Keratinocyte (primary cell): ENCODE data around the gene GRM4. TPM values are rescaled to one million over a fixed set of nuclear protein-coding genes. Genes with fewer than 3 reads are reported as not detected.

Experiments used
- DNase-seq: peaks from one replicate; pipeline ENCODE4 v3.0.0-alpha.2; 2011; ENCODE audit warnings: low read depth, missing footprints, low spot score
- FAIRE-seq: peaks from 2 replicates; lab custom pipeline; 2011; peaks lifted over from hg19 to GRCh38; lab: Jason Lieb, UNC
- H2AFZ ChIP-seq: 2 replicates; pipeline ENCODE4 v1.6.0; 2012; ENCODE audit warnings: low read length, control low read depth, inconsistent platforms; ENCODE audit not compliant: control insufficient read depth
- H3K27ac ChIP-seq: 2 replicates; pipeline ENCODE4 v1.5.1; 2011; ENCODE audit warnings: low read length; ENCODE audit not compliant: control insufficient read depth, insufficient read depth
- H3K27me3 ChIP-seq: 3 replicates; pipeline ENCODE4 v1.6.0; 2011; ENCODE audit warnings: low read length; ENCODE audit not compliant: control insufficient read depth, insufficient read depth; ENCODE audit errors: extremely low read depth
- H3K36me3 ChIP-seq, 2 experiments: 2 replicates in 1 of 2; 3 replicates in 1 of 2; pipeline ENCODE4 v1.5.1; 2011; ENCODE audit warnings: low read length in 2 of 2, mild to moderate bottlenecking in 1 of 2; ENCODE audit not compliant: control insufficient read depth in 2 of 2, insufficient read depth in 2 of 2; ENCODE audit errors: extremely low read depth in 1 of 2
- H3K4me1 ChIP-seq: 3 replicates; pipeline ENCODE4 v1.5.1; 2011; ENCODE audit warnings: low read length; ENCODE audit not compliant: control insufficient read depth, insufficient read depth; ENCODE audit errors: extremely low read depth
- H3K4me2 ChIP-seq: 3 replicates; pipeline ENCODE4 v1.6.0; 2011; ENCODE audit warnings: low read depth, low read length; ENCODE audit not compliant: control insufficient read depth, insufficient read depth; ENCODE audit errors: extremely low read depth
- H3K4me3 ChIP-seq, 3 experiments: fragments of 200-600 bp in 1 of 3; sonication (generic) in 1 of 3; 2 replicates in 2 of 3; 3 replicates in 1 of 3; pipeline ENCODE4 v1.5.1; 2011 to 2016; ENCODE audit warnings: low read length in 3 of 3, mild to moderate bottlenecking in 3 of 3, control low read depth in 2 of 3, inconsistent platforms in 1 of 3, low read depth in 1 of 3, mixed read lengths in 1 of 3, mixed run types in 1 of 3, moderate library complexity in 1 of 3; ENCODE audit not compliant: control insufficient read depth in 2 of 3, insufficient read depth in 2 of 3; ENCODE audit errors: extremely low read depth in 1 of 3
- H3K79me2 ChIP-seq: 2 replicates; pipeline ENCODE4 v1.6.0; 2012; ENCODE audit warnings: low read length; ENCODE audit not compliant: control insufficient read depth, insufficient read depth
- H3K9ac ChIP-seq: 3 replicates; pipeline ENCODE4 v1.6.0; 2011; ENCODE audit warnings: low read length; ENCODE audit not compliant: control insufficient read depth, insufficient read depth; ENCODE audit errors: extremely low read depth
- H3K9me1 ChIP-seq: 3 replicates; pipeline ENCODE4 v1.6.0; 2011; ENCODE audit warnings: low read length; ENCODE audit not compliant: control insufficient read depth, insufficient read depth; ENCODE audit errors: extremely low read depth
- H3K9me3 ChIP-seq: 2 replicates; pipeline ENCODE4 v1.5.1; 2012; ENCODE audit warnings: low read depth, low read length; ENCODE audit not compliant: control insufficient read depth
- H4K20me1 ChIP-seq: 3 replicates; pipeline ENCODE4 v1.6.0; 2011; ENCODE audit warnings: low read length; ENCODE audit not compliant: control insufficient read depth, insufficient read depth; ENCODE audit errors: extremely low read depth
- EZH2 ChIP-seq: IDR thresholded peaks from one replicate; pipeline ENCODE4 v1.6.1; 2012; ENCODE audit warnings: inconsistent platforms, mild to moderate bottlenecking, low read length, moderate library complexity
- dilution Hi-C: fragments of 300-500 bp; cut with MboI; formaldehyde crosslinking; loops from one replicate; pipeline ENCODE4 v1.7.0; 2020; ENCODE audit warnings: low sequenced_read_pairs; ENCODE audit not compliant: extremely low pct_ligation_motif_present
- polyA plus RNA-seq, 5 experiments: library from polyadenylated mRNA; depleted of rRNA in 3 of 5; stranded (reverse) in 3 of 5; stranded (forward) in 1 of 5; unstranded in 1 of 5; fragments of >200 nt; gene quantifications; 1 replicate in 1 of 5; 2 replicates in 3 of 5; 3 replicates in 1 of 5; pipeline versions ENCODE4 v1.2.1 to v1.2.3, GENCODE V29; 2011 to 2012; ENCODE audit warnings: missing spikeins in 2 of 5, low read depth in 1 of 5, low replicate concordance in 1 of 5
- TF ChIP-seq, protein P1 (sequence below), 3 experiments: IDR thresholded peaks in 1 of 3; conservative IDR thresholded peaks in 1 of 3; optimal IDR thresholded peaks in 1 of 3; 2 replicates in 2 of 3; 3 replicates in 1 of 3; pipeline versions ENCODE3 to v1.5.1; 2011; ENCODE audit warnings: low read length in 3 of 3, mild to moderate bottlenecking in 3 of 3, moderate library complexity in 2 of 3, control low read depth in 1 of 3, inconsistent platforms in 1 of 3; ENCODE audit not compliant: insufficient read depth in 2 of 3; ENCODE audit errors: extremely low read depth in 1 of 3

GRM4 gene
- polyA plus RNA-seq, 1 donor (not counting 4 experiments of a cell fraction or from before 2014, with no cell fraction given) = not detected

DNA sequence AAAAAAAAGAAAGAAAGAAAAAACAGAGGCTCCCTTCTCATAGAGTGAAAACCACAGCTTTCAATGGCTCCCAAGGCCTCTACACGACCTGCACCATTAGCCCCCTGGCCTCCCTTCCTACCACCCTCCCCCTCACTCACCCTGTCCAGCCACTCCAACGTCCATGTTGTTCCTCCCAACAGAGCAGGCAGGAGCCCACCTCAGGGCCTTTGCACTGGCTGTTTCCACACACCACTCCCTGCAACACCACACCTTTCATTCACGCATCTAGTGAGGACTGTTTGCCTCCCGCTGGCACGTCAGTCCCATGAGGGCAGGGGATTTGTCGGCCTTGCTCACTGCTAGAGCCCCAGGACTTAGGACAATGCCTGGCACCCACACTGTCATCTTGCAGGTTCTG lies 39.5 kb downstream of the GRM4 start:
- H3K36me3 ChIP-seq = no peaks in the 10 kb centered on the region
- H3K79me2 ChIP-seq = no peaks in the 10 kb centered on the region
- H2AFZ ChIP-seq = no peak overlapping the region
- no peaks in the 10 kb centered on the region for H3K9me3 ChIP-seq
- no peaks in the 10 kb centered on the region for H4K20me1 ChIP-seq
- peaks cover 5% of the 10 kb centered on the region for H3K27me3 ChIP-seq
- FAIRE-seq = no peak
- H3K9ac ChIP-seq = no peak overlapping the region
- no peak overlapping the region for H3K27ac ChIP-seq
- H3K4me1 ChIP-seq = no peaks in the 10 kb centered on the region
- TF ChIP-seq, protein P1, sequence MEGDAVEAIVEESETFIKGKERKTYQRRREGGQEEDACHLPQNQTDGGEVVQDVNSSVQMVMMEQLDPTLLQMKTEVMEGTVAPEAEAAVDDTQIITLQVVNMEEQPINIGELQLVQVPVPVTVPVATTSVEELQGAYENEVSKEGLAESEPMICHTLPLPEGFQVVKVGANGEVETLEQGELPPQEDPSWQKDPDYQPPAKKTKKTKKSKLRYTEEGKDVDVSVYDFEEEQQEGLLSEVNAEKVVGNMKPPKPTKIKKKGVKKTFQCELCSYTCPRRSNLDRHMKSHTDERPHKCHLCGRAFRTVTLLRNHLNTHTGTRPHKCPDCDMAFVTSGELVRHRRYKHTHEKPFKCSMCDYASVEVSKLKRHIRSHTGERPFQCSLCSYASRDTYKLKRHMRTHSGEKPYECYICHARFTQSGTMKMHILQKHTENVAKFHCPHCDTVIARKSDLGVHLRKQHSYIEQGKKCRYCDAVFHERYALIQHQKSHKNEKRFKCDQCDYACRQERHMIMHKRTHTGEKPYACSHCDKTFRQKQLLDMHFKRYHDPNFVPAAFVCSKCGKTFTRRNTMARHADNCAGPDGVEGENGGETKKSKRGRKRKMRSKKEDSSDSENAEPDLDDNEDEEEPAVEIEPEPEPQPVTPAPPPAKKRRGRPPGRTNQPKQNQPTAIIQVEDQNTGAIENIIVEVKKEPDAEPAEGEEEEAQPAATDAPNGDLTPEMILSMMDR (optimal IDR thresholded peaks at IDR 0.05 in 1 of 3, IDR thresholded peaks at IDR 0.05 in 1 of 3, conservative IDR thresholded peaks at IDR 0.05 in 1 of 3; ENCODE audit: extremely low read depth in 1 of 3, insufficient read depth in 2 of 3, low read length in 3 of 3) = no peak
- no peak for TF ChIP-seq EZH2
- H3K4me2 ChIP-seq = no peak overlapping the region
- H3K9me1 ChIP-seq = no peaks in the 10 kb centered on the region
- no peak for DNase-seq
- H3K4me3 ChIP-seq = no peak overlapping the region
- dilution Hi-C loops = no loop called here

GRCh38 chr6:34104628-34105027 lies 41.3 kb downstream of the GRM4 start:
- peaks cover 4% of the 10 kb centered on the region for H3K27me3 ChIP-seq
- H3K27ac ChIP-seq = no peak overlapping the region
- no peaks in the 10 kb centered on the region for H4K20me1 ChIP-seq
- no peak overlapping the region for H2AFZ ChIP-seq
- dilution Hi-C loops = no loop called here
- H3K9ac ChIP-seq = no peak overlapping the region
- DNase-seq (no peak), FAIRE-seq (no peak)
- TF ChIP-seq EZH2 = no peak
- TF ChIP-seq, protein P1 (optimal IDR thresholded peaks at IDR 0.05 in 1 of 3, IDR thresholded peaks at IDR 0.05 in 1 of 3, conservative IDR thresholded peaks at IDR 0.05 in 1 of 3; ENCODE audit: extremely low read depth in 1 of 3, insufficient read depth in 2 of 3, low read length in 3 of 3) = no peak
- no peaks in the 10 kb centered on the region for H3K4me1 ChIP-seq
- no peaks in the 10 kb centered on the region for H3K36me3 ChIP-seq
- no peak overlapping the region for H3K4me2 ChIP-seq
- H3K4me3 ChIP-seq = no peak overlapping the region
- H3K9me3 ChIP-seq = no peaks in the 10 kb centered on the region
- H3K79me2 ChIP-seq = no peaks in the 10 kb centered on the region
- H3K9me1 ChIP-seq = no peaks in the 10 kb centered on the region
